ENCODE results near the gene CCNJL. TPM values are rescaled to one million over a fixed set of nuclear protein-coding genes. Genes with fewer than 3 reads are reported as not detected.

The CCNJL gene
- total and polyA plus RNA-seq, 2 of the 8 experiments (the other 6 are each of a cell fraction or from before 2014, with no cell fraction given), result 34.6 to 44.7 TPM

GRCh38 chr5:160339406-160340130 lies 27.2 kb upstream of the CCNJL start:
- H3K18ac ChIP-seq (ENCODE audit: extremely low read depth, low read length), result no peak overlapping the region
- H3K79me1 ChIP-seq (ENCODE audit: low read depth, low read length), result no peaks in the 10 kb centered on the region
- no peak overlapping the region for H3K56ac ChIP-seq (replicated peaks; ENCODE audit: insufficient read length, low read depth, low read length)
- H3K9ac ChIP-seq (replicated peaks in 1 of 4; ENCODE audit: extremely low read depth in 1 of 4, low read depth in 3 of 4, low read length in 3 of 4), result no peak overlapping the region
- H2BK20ac ChIP-seq (ENCODE audit: low read length), result no peak overlapping the region; the same call in 1 of the 2 replicates
- no peaks in the 10 kb centered on the region; a peak in 1 of 7 replicates for H3K27me3 ChIP-seq (replicated peaks in 1 of 4; ENCODE audit: control insufficient read depth in 3 of 4, extremely low read depth in 1 of 4, insufficient read depth in 3 of 4, low read length in 3 of 4)
- no peak overlapping the region for H2BK120ac ChIP-seq (replicated peaks; ENCODE audit: low read depth, low read length)
- no peak overlapping the region for H4K91ac ChIP-seq (replicated peaks; ENCODE audit: insufficient read length, low read length)
- H2BK5ac ChIP-seq (ENCODE audit: low read depth, low read length), result no peak overlapping the region
- H3K36me3 ChIP-seq (ENCODE audit: control insufficient read depth in 2 of 4, insufficient read depth in 4 of 4, low read length in 3 of 4), result no peaks in the 10 kb centered on the region
- H2BK15ac ChIP-seq (ENCODE audit: low read length), result no peak overlapping the region
- no peak overlapping the region for H2BK12ac ChIP-seq (ENCODE audit: low read depth, low read length)
- H3K4me3 ChIP-seq (ENCODE audit: extremely low read depth in 1 of 4, insufficient read depth in 2 of 4, low read depth in 3 of 4, low read length in 4 of 4), result no peak overlapping the region
- H3K4ac ChIP-seq (replicated peaks; ENCODE audit: insufficient read length, low read depth, low read length), result no peak overlapping the region
- no peak for DNase-seq (ENCODE audit: low read depth in 1 of 2, low spot score in 2 of 2)
- H3K9me3 ChIP-seq (ENCODE audit: insufficient read depth in 2 of 2, low read depth in 1 of 2, low read length in 1 of 2), result no peaks in the 10 kb centered on the region
- TF ChIP-seq MAX (IDR thresholded peaks at IDR 0.05), result no peak
- no peak for TF ChIP-seq SAP30 (IDR thresholded peaks at IDR 0.05; ENCODE audit: insufficient read depth, insufficient replicate concordance, low read length)
- TF ChIP-seq SP4 (IDR thresholded peaks at IDR 0.05; ENCODE audit: low read length), result no peak
- H3K14ac ChIP-seq (ENCODE audit: insufficient read length), result no peak overlapping the region
- no peak overlapping the region for H3K27ac ChIP-seq (ENCODE audit: low read depth, low read length)
- no peak overlapping the region for H2AFZ ChIP-seq (ENCODE audit: low read length)
- ChIA-PET CTCF (ENCODE audit: partially characterized antibody) (interaction anchor here (1.5 kb wide), 1 partner anchor 256 kb away, joined by 3 read pairs; no protein-coding TSS in a partner anchor), POLR2A (ENCODE audit: partially characterized antibody) (interaction anchor here (1.3 kb wide), 1 partner anchor 26 kb away, joined by 3 read pairs; no protein-coding TSS in a partner anchor)
- no peak overlapping the region for H3K4me2 ChIP-seq (ENCODE audit: insufficient read depth in 1 of 2, low read depth in 2 of 2, low read length in 2 of 2)
- H3K4me1 ChIP-seq (replicated peaks in 1 of 4; ENCODE audit: control insufficient read depth in 3 of 4, insufficient read depth in 4 of 4, low read length in 3 of 4), result no peaks in the 10 kb centered on the region
- H4K5ac ChIP-seq (ENCODE audit: insufficient read length, low read depth, low read length), result no peak overlapping the region
- 90 to 100% methylated on average over 1 to 10 of the region's 10 CpGs for WGBS, 2 experiments (ENCODE audit: extremely low coverage in 1 of 2, insufficient coverage in 1 of 2, insufficient read length in 1 of 2, insufficient replicate concordance in 2 of 2, low coverage in 1 of 2, low lambda C conversion rate in 2 of 2, missing lambda C conversion rate in 1 of 2)
- no peak overlapping the region for H2AK5ac ChIP-seq (ENCODE audit: low read depth, low read length)
- no peaks in the 10 kb centered on the region for H4K20me1 ChIP-seq (replicated peaks in 1 of 2; ENCODE audit: control insufficient read depth in 1 of 2, insufficient read depth in 2 of 2, low read length in 2 of 2)
- no peak overlapping the region for H4K8ac ChIP-seq (ENCODE audit: extremely low read depth, insufficient read depth, low read length)
- H3K79me2 ChIP-seq (ENCODE audit: control insufficient read depth in 1 of 2, insufficient read depth in 2 of 2, low read length in 2 of 2), result no peaks in the 10 kb centered on the region
- FAIRE-seq, result no peak
- no peaks in the 10 kb centered on the region for H3K23me2 ChIP-seq (ENCODE audit: low read depth, low read length)
- H3K23ac ChIP-seq (ENCODE audit: insufficient read length), result no peak overlapping the region

All from H1 (cell line).